GM23248 (cell line): ENCODE results near the gene ADAMTS17.

Experiments used
- EZH2 ChIP-seq: fragments of 200-600 bp; sonication (generic); IDR thresholded peaks from 2 replicates; pipeline ENCODE4 v1.6.1; 2018; ENCODE audit warnings: antibody characterized with exemption, mild to moderate bottlenecking; ENCODE audit not compliant: insufficient read depth, poor library complexity, severe bottlenecking
- EZH2phosphoT487 ChIP-seq: fragments of 200-600 bp; sonication (generic); IDR thresholded peaks from 2 replicates; pipeline ENCODE4 v1.6.1; 2018; ENCODE audit warnings: antibody characterized with exemption, moderate library complexity, mild to moderate bottlenecking, low read depth; ENCODE audit not compliant: insufficient read depth

DNA sequence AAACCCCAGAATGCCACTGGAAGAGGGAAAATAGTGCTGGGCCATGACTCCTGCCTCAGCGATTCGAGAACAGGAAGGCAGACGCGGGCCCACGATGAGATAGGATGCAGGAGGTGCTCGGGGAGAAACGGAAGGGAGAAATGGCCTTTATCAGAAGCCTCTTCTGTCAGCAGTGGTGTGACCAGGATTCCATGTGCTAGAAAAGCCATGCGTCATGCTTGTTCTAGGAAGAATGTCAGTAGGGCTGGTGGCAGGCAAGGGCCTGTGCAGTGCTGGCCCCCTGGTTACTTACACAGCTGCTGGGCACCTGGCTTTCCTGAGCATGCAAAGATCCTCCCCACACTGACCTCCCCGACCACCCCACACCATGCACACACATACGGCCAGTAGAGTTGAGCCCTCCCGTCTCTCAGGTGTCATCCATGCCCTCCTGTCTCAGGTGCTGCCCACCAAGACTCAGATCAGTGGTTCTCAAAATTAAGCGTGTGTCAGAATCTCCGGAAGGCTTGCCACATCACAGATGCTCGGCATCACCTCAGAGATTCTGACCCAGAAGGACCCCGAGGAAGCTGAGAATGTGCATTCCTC lies 106.7 kb downstream of the ADAMTS17 start:
- TF ChIP-seq EZH2phosphoT487 (no peak), EZH2 (no peak)
